GM12864 (cell line): ENCODE data around the gene PHKG1.
"Not testable (repeated sequence)": the region's sequence is repeated elsewhere in the genome, so short reads cannot be mapped to it uniquely, and the experiment has no call there.

Source experiments
- DNase-seq: peaks from one replicate; pipeline ENCODE4 v3.0.0-alpha.2; 2011; ENCODE audit warnings: low read depth
- H3K4me3 ChIP-seq: 2 replicates; pipeline ENCODE4 v1.5.1; 2011; ENCODE audit warnings: mild to moderate bottlenecking, low read depth, low read length, control low read depth
- CTCF ChIP-seq: IDR thresholded peaks from 2 replicates; pipeline ENCODE4 v1.5.1; 2011; ENCODE audit warnings: low read depth, mild to moderate bottlenecking, moderate library complexity, low read length, control low read depth, inconsistent platforms; ENCODE audit errors: missing control alignments

The PHKG1 gene

GRCh38 chr7:56092789-56093531 lies at the start of gene PHKG1:
PHKG1 (minus strand) TSS chr7:56092952; CDS start chr7:56088941, 4,011 bp downstream.
- DNase-seq: no peak
- no peak for TF ChIP-seq CTCF
- no peak within 1 kb of the TSS for H3K4me3 ChIP-seq

GRCh38 chr7:56131062-56131461 lies 38.3 kb upstream of the PHKG1 start:
- DNase-seq, H3K4me3 ChIP-seq: not testable (repeated sequence)

- no peak for TF ChIP-seq CTCF
- DNase-seq: no peak
- no peak overlapping the region for H3K4me3 ChIP-seq
Measured at GRCh38 chr7:56127241-56127975, 34.7 kb upstream of the PHKG1 start.

- H3K4me3 ChIP-seq: no peak overlapping the region
- TF ChIP-seq CTCF: no peak
- no peak for DNase-seq
Measured at GRCh38 chr7:56125831-56126230, 33.1 kb upstream of the PHKG1 start.

- no peak overlapping the region for H3K4me3 ChIP-seq
- DNase-seq: no peak
- no peak for TF ChIP-seq CTCF
Measured at GRCh38 chr7:56124981-56125380, 32.2 kb upstream of the PHKG1 start.

- DNase-seq: no peak
- H3K4me3 ChIP-seq: no peak overlapping the region
- TF ChIP-seq CTCF: no peak
Measured at GRCh38 chr7:56121440-56121839, 28.7 kb upstream of the PHKG1 start.

GRCh38 chr7:56115852-56116538 lies 23.2 kb upstream of the PHKG1 start, which contains the start of gene NUPR2:
NUPR2 (minus strand) TSS chr7:56116417; CDS start chr7:56116314, 103 bp downstream.
- DNase-seq: no peak
- no peak within 1 kb of the TSS for H3K4me3 ChIP-seq
- no peak for TF ChIP-seq CTCF

- not testable (repeated sequence) for DNase-seq, H3K4me3 ChIP-seq
Measured at GRCh38 chr7:56112244-56112643, 19.5 kb upstream of the PHKG1 start.
